GM19455 (cell line): ENCODE results near the gene SPOCK1.

ENCODE experiments used
- ATAC-seq: cut with Tn5 transposase; IDR thresholded peaks from one replicate; pipeline ENCODE4 v1.9.1; 2021; ENCODE audit not compliant: unreplicated experiment

SPOCK1 gene

GRCh38 chr5:137366526-137366925 is 132.6 kb downstream of the SPOCK1 start:
- ATAC-seq = no peak

- no peak for ATAC-seq
Observed at GRCh38 chr5:137365126-137365865, 133.8 kb downstream of the SPOCK1 start.

DNA sequence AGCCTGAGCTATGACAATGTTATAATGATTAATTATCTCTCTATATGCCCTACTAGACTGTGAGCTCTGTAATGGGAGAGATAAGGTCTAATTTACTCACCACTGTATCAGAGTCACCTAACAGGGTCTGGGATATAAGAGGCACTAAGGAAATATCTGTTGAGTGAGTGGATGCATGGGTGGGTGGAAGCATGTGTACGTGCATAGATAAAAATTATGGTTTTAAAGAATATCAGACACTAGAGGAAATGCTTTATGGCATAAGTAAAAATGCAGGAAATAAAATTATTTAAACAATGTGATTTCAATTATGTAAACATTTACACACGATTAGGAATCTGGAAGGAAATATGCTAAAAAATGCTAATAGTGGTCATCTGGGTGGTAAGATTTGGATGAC is 137.8 kb downstream of the SPOCK1 start:
- no peak for ATAC-seq

DNA sequence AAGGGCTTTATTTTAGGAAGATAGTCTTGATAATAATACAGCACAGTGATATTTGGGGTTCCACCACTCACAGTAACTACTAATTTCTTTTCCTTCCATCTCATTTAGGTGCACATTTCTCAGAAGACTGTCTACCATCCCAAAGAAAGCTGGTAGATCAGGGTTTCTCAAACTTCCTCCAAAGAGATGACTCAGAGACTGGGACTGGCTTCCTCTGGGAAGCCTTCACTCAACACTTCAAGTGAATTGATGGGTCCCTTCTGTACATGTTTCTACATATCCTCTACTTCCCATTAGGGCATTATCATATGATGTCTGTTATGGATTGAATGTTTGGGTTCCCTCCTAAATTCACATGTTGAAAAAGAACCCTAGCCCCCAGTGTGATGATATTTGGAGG is 138.5 kb downstream of the SPOCK1 start:
- ATAC-seq = no peak

- ATAC-seq = no peak
Observed at GRCh38 chr5:137359941-137360340, 139.2 kb downstream of the SPOCK1 start.

- ATAC-seq = no peak
Observed at GRCh38 chr5:137357436-137357835, 141.7 kb downstream of the SPOCK1 start.

- ATAC-seq = no peak
Observed at GRCh38 chr5:137356127-137356526, 143.0 kb downstream of the SPOCK1 start.

DNA sequence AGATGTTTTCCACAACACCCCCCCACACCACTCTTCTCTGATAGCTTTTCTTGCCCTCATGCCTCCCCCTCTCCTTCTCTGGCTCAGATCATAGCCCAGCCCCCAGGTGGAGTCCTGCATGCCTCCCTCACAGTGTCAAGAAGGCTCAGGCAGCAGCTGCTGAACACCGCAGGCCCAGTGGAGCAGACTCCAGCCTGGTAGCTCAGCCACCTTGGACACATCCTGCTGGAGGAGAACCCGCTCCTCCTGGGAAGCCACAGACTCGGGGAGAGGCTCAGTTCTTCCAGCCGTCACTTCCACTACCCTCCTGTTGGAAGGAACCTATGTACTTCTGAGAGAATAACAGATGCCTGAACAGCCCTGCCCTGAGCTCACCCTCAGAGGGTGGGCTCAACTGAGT is 143.4 kb downstream of the SPOCK1 start:
- no peak for ATAC-seq

GRCh38 chr5:137352095-137352494 is 147.0 kb downstream of the SPOCK1 start:
- ATAC-seq = no peak

DNA sequence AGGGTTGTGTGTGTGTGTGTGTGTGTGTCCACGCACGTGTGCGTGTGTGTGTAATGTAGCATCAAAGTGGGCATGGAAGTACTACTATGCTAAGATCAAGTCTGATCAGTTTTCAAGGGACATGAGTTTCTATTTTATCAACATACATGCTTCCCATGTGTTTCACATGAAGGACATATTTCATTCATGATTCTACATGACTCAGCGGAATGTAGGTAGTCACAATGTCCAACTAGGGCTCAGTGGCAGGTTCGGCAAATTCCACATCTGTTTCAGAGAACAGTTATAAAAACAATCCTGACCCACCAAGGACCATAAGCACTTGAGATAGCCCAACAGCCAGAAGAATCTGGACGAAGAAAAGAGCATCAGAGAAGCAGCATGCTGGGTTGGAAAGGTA is 148.3 kb downstream of the SPOCK1 start:
- no peak for ATAC-seq

DNA sequence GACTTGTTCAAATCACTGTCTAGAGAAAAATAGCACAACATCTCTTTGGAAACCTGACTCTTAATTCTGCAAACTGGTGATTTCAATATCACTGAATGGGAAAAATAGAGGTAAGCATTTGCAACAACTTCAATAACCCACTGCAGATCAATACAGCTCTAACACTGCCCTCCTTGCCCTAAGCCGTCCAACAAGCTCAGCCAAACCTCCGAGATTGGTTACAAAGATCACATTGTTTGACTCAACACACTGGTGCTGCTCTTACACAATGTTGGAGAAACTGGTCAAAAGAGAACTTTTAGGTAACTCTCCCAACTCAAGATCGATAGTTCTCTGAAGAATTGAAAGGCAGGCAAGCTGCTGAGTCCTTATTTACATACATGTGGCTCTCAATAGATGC is 150.4 kb downstream of the SPOCK1 start:
- ATAC-seq = no peak

GRCh38 chr5:137347865-137348264 is 151.3 kb downstream of the SPOCK1 start:
- no peak for ATAC-seq

- no peak for ATAC-seq
Observed at GRCh38 chr5:137346281-137346680, 152.8 kb downstream of the SPOCK1 start.

DNA sequence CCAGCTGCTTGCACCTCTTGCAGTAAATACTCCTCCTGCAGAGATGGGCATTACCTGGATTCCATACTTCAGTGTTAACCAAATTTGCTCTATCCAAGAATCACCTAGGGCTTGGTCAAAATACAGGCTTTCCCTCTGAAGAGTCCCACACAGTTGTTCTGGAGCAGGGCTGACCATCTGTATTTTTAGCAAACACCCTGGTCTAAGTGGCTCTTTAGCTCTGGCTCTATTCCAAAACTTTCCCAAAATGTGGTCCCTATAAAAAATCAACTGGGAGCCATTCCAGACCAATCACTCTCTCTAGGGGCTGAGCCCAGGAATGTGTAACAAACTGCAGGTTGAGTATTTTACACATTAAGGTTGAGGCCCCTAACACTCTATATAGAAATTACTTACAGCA is 153.7 kb downstream of the SPOCK1 start:
- no peak for ATAC-seq

- no peak for ATAC-seq
Observed at GRCh38 chr5:137344723-137345322, 154.3 kb downstream of the SPOCK1 start.

DNA sequence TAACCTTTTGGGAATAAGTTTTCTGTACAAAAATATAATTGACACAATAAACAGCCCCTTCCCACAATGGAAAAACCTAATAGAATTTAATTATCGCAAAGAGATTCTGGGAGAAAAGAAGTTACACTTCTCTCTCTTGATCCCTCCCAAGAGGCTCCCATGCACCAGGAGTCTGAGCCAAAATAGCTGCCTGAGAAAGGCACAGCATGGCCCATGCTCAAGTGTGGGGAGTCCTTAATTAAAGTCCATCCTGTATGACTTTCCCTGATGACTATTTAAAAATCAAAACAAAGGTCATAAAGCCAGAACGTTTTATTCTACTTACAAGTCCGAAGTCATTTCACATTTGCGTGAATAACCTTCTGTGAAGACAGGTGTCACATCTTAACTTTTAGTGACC is 155.1 kb downstream of the SPOCK1 start:
- ATAC-seq = no peak

DNA sequence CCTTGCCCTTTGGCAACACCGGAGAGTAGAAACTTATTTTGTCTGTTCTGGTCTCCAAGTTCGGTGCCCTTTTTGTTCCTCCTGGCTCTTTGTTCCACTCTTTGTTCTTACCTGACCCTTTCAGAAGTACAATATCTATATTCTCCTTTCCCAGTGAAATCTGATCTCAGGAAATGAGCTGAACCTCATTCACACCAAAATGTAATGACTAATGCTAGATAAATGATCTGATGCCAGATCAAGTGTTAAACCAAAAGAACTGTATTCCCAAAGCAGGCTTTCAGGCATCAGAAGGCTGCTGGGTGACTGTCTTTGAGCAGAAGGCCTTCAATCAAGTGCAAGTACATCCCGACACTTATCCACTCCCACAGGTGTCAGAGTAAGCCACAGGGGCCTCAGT is 156.4 kb downstream of the SPOCK1 start:
- ATAC-seq = no peak

- no peak for ATAC-seq
Observed at GRCh38 chr5:137341831-137342230, 157.3 kb downstream of the SPOCK1 start.

- no peak for ATAC-seq
Observed at GRCh38 chr5:137340881-137341280, 158.2 kb downstream of the SPOCK1 start.

DNA sequence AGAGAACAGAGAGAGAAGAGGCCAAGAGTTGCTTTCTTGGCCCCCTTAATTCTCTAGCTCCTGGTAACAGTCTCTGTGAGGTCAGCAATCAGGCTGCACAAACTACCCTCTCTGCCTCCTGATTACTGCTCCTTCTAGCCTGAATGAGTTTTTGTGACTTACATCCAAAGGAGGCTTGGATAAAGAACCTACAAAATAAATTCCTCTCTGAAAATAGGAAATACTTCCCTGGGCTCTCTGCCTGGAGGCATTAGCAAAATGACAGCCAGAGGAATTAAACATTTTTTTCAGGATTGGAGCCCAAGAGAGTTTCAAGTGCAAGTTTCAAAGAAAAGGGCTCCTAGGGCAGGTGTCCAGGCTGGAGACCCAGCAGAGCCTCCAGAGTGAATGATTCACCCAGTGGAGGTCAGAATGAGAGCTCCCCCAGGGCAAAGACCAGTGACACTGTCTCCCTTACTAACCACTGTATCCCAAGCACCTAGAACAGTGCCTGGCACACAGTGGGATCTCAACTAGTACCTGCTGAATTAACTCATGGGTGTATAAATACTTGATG is 162.5 kb downstream of the SPOCK1 start:
- ATAC-seq = no peak

GRCh38 chr5:137336161-137336560 is 163.0 kb downstream of the SPOCK1 start:
- ATAC-seq = no peak

DNA sequence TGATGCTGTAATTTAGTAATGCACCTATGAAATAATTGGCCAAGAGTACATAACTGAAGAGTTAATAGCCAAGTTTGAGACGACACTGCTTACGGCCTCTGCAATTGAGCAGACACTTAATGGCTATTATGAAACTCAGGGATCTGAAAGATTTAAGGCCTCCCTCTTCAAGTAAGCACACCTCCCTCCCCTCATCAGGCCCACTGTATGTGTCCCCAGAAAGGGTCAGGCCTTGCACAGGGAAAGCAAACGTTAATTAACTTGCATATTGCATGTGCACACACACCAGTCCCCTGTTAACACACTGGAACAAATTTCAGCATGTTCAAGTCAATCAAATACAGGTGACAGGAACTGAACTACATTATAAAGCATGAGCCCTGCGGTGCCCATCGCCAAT is 163.6 kb downstream of the SPOCK1 start:
- no peak for ATAC-seq

GRCh38 chr5:137333928-137334327 is 165.2 kb downstream of the SPOCK1 start:
- ATAC-seq = no peak
